GM12878 (cell line): Measurements from ENCODE around the gene CCDC141.
"Not testable (repeated sequence)": the region's sequence is repeated elsewhere in the genome, so short reads cannot be mapped to it uniquely, and the experiment has no call there.

ENCODE experiments used
- CBFB ChIP-seq: IDR thresholded peaks from 2 replicates; pipeline ENCODE4 v1.6.1; 2016; ENCODE audit warnings: antibody characterized with exemption, low read depth
- CTCF ChIP-seq, 3 experiments: IDR thresholded peaks in 2 of 3; conservative IDR thresholded peaks in 1 of 3; 2 replicates each; pipeline ENCODE4 v1.5.1; 2011; ENCODE audit warnings: low read depth in 3 of 3, low read length in 3 of 3, mild to moderate bottlenecking in 3 of 3, control low read depth in 2 of 3, moderate library complexity in 2 of 3, inconsistent platforms in 1 of 3, mixed read lengths in 1 of 3; ENCODE audit not compliant: control insufficient read depth in 2 of 3, insufficient read depth in 1 of 3; ENCODE audit errors: extremely low read depth in 1 of 3
- E4F1 ChIP-seq: fragments of 450-650 bp; IDR thresholded peaks from 2 replicates; pipeline ENCODE4 v1.6.1; 2018; ENCODE audit warnings: borderline replicate concordance, mild to moderate bottlenecking; ENCODE audit not compliant: partially characterized antibody
- EZH2 ChIP-seq: IDR thresholded peaks from 2 replicates; pipeline ENCODE4 v1.6.1; 2012; ENCODE audit warnings: low read depth, mild to moderate bottlenecking, control low read depth, inconsistent platforms, low read length, borderline replicate concordance; ENCODE audit not compliant: control insufficient read depth
- FOXK2 ChIP-seq: fragments of 450-650 bp; IDR thresholded peaks from 2 replicates; pipeline ENCODE4 v1.6.1; 2017; ENCODE audit warnings: mild to moderate bottlenecking, moderate library complexity
- FOXM1 ChIP-seq: IDR thresholded peaks from 2 replicates; pipeline ENCODE4 v1.6.1; 2012; ENCODE audit warnings: low read depth, mild to moderate bottlenecking, inconsistent platforms, low read length, moderate library complexity
- JUND ChIP-seq: IDR thresholded peaks from 2 replicates; pipeline ENCODE4 v1.6.1; 2012; ENCODE audit warnings: low read depth, mild to moderate bottlenecking, low read length, improper control_type of control experiment, moderate library complexity
- NR2F1 ChIP-seq: fragments of 450-650 bp; conservative IDR thresholded peaks from 2 replicates; pipeline ENCODE4 v1.6.1; 2017; ENCODE audit warnings: mild to moderate bottlenecking
- POLR2A ChIP-seq: IDR thresholded peaks from 2 replicates; pipeline ENCODE4 v1.6.1; 2011; ENCODE audit warnings: low read depth, mild to moderate bottlenecking, low read length
- POLR2AphosphoS5 ChIP-seq: IDR thresholded peaks from 2 replicates; pipeline ENCODE4 v1.6.1; 2011; ENCODE audit warnings: mild to moderate bottlenecking, low read length, inconsistent platforms
- TBL1XR1 ChIP-seq: IDR thresholded peaks from 2 replicates; pipeline ENCODE4 v1.6.1; 2012; ENCODE audit warnings: low read depth, low read length, improper control_type of control experiment
- TCF12 ChIP-seq: IDR thresholded peaks from 2 replicates; pipeline ENCODE4 v1.6.1; 2011; ENCODE audit warnings: low read depth, mild to moderate bottlenecking, low read length
- ZBTB11 ChIP-seq: fragments of 450-650 bp; formaldehyde crosslinking; IDR thresholded peaks from 2 replicates; pipeline ENCODE4 v1.5.0; 2022; ENCODE audit warnings: mild to moderate bottlenecking, missing genetic modification characterization
- ZBTB33 ChIP-seq: fragments of 450-650 bp; IDR thresholded peaks from 2 replicates; pipeline ENCODE4 v1.6.1; 2017; ENCODE audit warnings: mild to moderate bottlenecking

- not testable (repeated sequence) for TF ChIP-seq POLR2AphosphoS5; TCF12; ZBTB33; FOXM1; POLR2A; E4F1; CTCF (IDR thresholded peaks at IDR 0.05 in 2 of 3, conservative IDR thresholded peaks at IDR 0.05 in 1 of 3; ENCODE audit: control insufficient read depth in 2 of 3, extremely low read depth in 1 of 3, insufficient read depth in 1 of 3, low read depth in 3 of 3, low read length in 3 of 3); JUND; FOXK2; CBFB; ZBTB11 (CRISPR knock-in tag); TBL1XR1; NR2F1; EZH2
Observed at GRCh38 chr2:178982652-178983051, 67.3 kb downstream of the CCDC141 start.
